DMS114 treated with DMSO at 0.1 percent for 48 hours (cell line): ENCODE results near the gene AKAP13.

ENCODE experiments used
- DNase-seq: peaks from one replicate; lab custom pipeline; 2025; ENCODE audit not compliant: unreplicated experiment; lab: John Stamatoyannopoulos, UW

AKAP13 gene

DNA sequence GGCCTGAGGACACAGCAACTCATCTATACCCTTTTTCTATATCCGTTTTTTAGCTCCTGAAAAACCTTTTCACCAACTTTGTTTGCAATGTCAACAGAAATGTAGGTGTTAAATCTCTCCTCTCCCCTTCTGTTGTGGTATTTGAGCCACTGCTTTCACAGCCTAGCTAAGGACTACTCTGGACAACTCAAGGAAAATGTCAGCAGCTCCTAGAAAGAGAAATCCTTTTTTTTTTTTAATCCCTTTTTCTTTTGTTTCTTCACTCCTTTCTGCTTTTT lies 237.8 kb downstream of the AKAP13 start:
- no peak for DNase-seq

DNA sequence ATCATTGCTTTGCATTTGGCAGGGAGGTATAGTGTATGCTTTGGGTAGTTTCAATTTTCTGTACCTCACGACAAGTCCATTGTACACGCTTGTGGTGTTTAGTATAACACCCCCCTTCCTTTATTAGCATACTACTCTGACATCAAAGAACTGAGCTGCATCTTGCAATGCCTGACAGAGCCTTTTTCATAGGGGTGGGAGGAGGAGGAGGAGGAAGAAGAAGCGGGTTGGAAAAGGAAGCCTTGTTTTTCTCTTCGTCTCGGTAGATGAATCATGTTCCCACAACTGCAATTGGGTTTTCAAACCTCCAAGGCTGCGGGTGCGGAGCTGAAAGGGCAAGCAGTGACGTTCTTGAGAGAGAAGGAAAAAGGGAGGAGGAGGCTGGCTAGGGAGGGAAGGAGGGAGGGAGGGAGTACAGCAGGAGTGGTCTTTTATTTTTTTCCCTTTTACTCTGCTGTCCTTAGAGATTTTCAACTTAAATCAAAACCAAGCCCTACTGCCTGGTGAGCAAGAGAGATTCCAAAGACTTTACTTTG lies 238.6 kb downstream of the AKAP13 start:
- DNase-seq = no peak

DNA sequence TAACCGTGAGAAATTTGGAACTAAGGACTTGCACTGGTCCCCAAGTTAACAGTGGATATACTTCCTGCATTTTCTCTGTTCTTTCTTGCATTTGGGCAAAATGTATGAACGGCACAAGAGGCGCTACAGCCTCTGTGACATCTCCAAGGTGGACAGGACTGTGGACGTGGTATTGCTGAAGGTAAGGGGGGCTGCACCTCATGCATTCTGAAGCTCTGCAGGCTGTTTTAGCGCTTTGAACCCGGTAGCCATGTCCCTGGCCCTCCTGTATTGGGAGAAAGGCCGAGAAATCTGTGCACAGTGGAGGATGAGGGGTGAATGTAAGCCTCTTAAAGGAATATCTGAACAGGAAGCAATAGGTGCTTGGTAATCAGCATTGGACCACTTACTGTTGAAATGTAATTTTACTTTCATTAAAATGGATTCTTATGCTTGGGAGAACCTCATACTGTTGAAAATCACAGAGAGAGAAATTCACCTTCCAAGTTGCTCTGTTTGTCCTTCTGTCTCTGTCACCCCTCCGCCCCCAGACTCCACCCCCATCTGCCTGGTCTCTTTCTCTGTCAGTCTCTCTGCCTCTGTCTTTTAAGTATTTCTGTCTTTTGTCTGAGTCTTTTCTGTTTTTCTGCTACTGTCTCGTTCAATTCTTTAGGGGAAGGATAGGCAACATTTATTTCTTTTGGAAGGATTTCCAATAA lies 239.7 kb downstream of the AKAP13 start:
- DNase-seq = no peak

DNA sequence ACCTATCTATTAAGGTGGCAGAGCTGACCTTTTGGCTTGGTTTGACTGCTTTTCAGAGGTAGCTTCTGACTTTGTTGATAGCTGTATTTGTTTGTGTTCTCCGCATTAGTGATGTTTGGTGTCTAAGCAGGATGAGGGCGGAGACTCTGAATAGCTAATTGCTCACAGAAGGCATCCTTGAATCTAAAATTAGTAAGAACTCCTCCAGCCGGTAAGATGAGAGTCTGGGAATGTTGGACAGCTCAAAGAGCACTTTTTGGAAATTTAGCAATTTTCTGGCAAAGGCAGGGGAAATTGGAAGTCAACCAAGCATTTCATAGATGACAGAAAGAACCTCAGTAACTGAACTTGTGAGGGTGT lies 240.3 kb downstream of the AKAP13 start:
- no peak for DNase-seq

DNA sequence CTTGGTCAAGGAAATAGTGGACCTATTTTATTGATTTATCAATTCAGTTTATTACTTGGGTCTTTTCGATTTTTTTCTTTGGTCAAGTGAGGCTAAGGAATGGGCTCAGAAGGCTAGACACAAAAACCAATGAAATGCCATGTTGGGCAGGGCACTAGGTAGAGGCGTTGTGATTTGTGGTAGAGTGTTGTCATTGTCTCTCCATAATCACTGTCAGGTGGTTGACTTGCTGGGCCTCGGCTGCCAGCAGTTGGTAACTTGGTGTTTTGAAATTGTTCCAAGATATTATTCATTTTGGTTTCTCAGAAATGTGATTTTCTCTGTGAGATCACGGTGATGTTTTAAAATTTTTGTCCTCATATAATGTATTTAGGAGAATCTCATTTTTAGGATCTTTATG lies 240.7 kb downstream of the AKAP13 start:
- no peak for DNase-seq

DNA sequence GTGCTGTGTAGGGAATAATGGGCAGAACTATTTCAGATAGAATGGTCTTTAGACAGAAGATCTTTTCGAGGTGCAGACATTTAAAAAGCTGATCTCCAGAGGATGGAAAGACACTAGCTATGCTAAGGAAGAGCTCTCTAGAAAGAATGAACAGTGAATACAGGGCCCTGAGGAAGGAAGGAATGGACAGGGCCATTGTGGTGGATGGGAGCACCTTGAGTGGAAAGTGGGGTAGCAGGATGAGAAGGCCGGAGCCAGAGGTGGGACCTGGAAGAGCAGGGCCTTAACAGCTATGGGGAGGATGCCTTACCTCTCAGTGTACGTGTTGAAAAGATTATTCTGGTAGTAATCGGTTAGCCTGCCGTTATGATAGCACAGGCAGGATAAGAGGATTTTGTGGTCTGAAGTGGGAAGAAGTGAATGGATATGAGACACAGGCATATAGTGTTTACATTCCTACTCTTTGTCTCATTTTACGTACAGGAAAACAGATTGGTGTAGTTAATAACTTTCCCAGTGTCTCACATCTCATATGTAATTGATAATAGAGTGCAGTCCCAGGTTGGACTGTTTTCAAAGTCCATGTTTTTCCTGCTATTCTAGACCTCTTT lies 241.9 kb downstream of the AKAP13 start:
- no peak for DNase-seq

DNA sequence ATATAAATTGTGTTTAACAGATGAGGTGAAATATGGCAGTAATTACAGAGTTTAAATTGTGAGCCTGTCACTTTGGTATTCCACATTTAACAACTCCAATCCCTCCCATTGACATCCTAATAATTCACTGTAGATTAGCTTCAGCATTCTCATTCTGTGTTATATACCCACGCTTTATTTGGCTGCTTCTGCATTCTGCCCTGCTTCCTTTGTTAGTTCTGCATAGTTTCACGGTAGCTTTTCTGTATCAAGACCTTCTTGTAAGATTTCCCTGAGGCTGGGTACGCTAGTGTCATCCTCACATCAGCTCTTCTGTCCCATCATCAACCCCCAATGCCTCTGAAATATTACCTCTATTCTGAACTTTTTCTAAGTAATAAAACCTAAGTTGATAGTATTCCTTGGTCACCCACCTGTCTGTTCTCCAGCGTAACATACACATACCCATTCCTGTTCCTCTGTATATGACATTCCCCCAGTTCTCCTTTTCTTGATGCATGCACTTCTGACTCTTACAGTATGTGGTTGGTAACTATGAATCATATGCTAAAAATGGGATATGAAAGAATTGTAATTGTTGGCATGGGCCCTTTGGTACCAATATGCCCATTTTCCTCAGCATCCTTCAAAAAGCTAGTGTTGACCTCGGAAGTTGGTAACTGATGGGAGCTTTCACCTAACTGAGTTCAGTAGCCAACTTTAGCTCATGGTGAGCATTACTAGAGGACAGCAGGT lies 243.1 kb downstream of the AKAP13 start:
- no peak for DNase-seq

DNA sequence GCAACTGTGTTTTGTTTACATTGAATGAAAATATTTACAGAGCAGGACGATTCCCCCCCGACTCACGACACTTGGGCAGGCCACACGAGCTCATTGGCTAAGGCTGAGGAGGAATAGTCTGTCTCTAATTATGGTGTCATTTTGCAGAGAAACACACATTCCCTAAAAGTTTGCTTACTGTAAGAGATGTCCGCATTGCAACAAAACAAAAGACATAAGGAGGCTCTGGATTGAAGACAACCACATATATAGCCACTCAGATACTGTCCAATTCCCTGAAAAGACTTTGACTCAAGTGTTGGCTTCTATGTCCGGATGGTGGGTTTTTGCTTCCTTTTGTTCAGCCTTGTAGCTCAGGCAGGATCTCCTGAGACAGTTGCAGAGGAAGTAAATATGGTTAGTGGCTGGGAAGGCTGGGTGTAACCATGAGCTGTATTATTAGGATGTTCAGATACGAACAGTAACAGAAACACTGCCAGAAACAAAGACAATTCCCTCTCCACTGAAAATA lies 243.9 kb downstream of the AKAP13 start:
- DNase-seq = no peak

DNA sequence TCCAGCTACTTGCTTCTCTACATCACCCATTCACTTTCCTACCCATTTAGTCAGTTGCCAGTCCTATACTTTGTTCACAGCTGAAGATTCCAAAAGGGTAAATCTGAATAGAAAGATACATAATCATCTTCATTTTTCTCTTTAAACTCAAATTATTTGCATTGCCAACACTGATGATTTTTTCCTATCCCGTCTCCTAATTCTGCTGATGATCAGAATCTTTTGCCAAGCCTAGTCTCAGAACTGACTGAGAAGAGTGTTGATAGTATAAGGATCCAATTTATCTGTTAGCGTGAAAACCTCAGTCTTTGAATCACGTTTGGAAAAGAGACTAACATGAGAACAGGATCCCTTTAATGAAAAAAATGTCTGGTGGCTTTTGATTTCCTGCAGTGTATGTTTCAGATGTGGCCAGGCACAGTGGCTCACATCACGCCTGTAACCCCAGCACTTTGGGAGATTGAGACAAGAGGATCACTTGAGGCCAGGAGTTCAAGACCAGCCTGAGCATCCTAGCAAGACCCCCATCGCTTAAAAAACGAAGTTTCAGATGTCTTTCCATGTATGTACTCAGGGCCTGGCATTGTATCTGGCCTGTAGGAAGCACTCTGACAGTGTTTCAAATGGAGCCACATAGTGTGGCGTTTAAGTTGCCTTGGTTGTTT lies 244.9 kb downstream of the AKAP13 start:
- no peak for DNase-seq

DNA sequence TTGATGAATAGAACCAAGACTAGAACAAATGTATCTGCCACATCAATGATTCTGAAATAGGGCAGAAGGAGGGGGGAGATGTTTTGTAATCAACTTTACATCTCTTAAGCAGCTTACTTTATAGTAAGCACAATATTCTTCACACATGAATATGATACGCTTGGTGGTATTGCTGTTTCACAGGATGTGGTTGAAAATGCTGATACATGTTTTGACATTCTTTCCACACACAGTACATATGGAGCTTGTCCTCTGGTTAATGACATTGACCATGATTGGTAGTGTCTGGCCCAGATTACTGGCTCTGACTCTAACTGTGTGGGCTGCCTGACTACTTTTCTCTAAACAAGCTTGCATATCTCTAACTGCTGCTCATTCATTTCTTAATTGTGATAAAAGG lies 245.5 kb downstream of the AKAP13 start:
- no peak for DNase-seq

DNA sequence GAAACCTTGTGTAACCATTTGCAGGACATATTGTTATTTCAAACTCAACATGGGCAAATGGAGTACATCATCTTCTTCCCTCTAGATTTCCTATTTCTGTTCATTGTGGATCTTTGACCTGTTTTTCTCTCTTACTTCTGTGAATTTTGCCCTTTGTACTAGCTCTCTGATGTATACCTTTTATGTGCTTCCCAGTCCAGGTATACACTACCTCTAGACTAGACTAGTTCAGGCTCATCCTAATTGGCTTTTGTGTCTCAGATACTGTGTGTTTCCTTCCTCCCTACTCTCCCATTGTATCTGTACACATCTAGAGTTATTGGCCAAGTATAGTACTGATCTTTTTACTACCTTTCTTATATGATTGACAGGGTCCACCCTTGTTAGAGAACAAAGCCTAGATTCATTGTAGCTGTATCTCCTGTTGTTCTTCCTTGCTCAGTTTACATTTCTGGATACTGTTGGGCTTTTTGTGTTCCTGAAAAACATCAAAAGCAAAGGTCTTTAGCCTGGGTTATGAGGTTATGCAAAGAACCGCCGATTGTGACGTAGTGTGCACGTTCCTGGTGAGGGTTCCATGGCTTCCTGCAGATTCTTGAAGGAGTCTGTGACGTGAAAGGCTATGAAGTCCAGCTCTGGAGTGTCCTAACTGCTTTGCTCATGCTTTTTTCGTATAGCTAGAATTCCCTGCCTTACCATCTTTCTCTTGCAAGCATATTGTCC lies 247.0 kb downstream of the AKAP13 start:
- no peak for DNase-seq

DNA sequence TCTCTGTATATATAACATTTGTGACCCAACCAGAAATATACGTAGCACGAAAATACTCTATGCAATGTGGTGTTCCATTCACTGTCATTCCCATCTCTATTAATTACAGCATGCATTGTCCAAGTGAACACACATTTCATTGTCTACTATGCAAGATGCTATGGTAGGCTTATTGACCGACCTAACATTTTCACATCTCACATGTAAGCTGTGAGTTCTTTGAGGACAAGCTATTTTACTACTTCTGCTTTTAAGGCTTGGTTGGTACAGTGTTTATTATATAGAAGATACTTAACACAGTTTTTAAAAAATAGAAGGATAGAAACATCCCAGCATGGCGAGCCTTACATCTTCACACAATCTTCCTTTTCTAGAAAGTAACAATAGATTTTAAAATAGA lies 249.9 kb downstream of the AKAP13 start:
- no peak for DNase-seq

DNA sequence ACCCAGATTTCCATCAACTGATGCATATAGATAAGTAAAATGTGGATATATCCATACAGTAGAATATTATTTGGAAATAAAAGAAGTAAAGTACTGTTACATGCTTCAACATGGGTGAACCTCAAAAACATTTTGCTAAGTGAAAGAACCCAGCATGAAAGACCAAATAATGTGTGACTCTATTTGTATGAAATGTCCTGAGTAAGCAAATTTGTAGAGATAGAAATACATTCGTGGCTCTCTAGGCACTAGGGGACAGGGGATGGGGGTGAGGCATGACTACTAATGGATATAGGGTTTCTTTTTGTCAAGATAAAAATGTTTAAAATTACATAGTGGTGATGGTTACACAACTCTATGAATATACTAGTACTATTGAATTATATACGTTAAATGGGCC lies 250.6 kb downstream of the AKAP13 start:
- no peak for DNase-seq

DNA sequence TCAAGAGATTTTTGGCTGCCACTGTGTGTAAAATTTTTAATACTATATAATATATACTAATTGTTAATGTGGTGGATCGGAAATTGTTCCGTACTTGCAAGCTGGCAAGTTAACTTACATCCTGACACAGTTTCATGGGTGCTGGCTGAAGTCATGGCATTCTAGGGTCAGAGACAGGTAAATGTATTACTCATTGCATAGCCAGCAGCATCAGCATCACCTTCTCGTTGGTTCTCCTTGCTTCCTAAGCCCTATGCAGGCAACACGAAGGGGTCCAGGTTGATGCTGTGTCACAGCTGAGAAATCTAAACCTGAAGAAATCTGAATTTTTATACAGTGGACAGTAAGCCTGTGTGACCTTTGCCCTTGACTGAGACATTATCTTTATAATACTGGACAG lies 251.6 kb downstream of the AKAP13 start:
- DNase-seq = no peak

DNA sequence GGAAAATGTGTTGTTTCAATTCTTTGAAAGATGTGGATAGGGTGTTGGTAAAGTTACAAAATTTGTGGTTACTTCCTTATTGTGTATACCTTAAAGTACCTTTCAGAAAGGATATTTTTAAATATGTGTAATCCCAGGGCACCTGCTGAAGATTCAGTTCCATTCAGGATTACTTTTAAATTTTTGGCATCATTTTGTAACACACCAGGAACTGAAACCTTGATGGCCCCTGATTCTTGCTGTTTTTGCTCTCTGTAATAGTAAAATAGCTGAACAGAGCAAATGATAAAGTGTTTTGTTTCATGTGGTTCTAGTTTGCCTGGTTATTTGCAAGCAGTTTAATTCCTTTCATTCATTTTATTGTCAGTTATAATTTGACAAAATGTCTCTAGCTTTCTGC lies 253.5 kb downstream of the AKAP13 start:
- no peak for DNase-seq

DNA sequence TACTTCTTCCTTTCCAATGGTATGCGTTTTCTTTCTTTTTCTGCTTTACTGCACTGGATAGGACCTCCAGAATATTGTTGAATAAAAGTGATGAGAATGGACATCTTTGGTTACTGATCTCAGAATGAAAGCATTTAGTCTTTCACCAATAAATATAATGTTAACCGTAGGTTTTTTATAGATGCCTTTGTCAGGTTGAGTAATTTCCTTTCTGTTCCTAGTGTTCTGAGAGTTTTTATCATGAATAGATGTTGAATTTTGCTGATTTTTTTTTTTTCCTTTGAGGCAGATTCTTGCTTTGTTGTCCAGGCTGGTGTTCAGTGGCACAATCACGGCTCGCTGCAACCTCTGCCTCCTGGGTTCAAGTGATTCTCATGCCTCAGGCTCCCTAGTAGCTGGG lies 255.9 kb downstream of the AKAP13 start:
- DNase-seq = no peak

DNA sequence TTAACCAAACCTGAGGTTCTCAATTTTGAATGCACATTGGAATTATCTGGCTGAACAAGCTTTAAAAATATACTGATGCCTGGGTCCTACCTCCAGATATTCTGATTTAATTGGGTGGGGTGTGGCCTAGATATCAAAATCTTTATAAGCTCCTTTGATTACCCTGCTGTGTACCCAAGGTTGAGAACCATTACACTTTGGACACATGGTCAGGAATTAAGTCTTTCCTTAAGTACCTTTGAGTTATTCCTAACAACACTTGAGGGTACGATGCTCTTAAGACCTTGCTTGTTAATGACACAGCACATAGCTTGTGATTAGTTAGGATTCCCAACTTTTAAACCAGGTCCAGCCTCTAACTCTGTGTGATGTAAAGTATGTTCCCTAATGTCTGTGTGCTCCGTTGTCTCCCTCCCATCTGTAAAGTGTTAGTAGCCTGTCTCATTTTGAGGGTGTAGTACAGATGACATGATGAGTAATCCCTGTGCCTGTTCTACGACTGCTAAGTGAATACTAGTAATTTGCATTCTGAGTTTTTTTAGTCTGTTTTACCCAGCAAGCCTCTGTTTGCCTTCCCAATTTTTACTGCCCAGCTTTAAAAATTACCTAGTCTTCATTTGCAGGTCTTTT lies 259.5 kb downstream of the AKAP13 start:
- DNase-seq = no peak

DNA sequence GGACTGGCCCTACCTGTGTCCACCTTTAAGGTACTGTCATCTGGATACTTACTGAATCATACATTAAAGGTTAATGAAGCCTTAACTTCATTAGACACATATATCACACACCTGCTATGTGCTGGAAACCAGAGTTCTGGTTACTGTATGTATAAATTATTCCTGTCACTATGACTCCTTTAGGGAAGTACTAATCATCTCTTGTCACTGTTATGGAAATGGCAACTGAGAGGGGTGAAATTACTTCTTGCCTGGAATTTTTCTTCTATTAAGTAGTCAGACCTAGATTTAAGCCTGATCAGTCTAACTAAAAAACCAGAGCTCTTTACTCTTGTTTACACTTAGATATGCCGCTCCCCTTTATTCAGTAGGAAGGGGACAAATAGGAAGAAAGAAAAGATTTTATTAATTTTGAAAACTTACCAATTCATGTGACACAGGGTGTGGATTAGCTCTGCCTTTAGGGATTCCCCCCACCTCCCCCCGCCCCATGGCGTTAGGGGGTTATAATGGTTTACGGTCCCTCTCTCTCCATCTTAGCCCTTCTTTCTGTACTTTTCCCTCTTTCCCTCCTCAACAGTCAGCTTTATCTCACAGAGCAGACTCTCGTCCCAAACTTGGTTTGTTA lies 261.8 kb downstream of the AKAP13 start:
- DNase-seq = no peak

DNA sequence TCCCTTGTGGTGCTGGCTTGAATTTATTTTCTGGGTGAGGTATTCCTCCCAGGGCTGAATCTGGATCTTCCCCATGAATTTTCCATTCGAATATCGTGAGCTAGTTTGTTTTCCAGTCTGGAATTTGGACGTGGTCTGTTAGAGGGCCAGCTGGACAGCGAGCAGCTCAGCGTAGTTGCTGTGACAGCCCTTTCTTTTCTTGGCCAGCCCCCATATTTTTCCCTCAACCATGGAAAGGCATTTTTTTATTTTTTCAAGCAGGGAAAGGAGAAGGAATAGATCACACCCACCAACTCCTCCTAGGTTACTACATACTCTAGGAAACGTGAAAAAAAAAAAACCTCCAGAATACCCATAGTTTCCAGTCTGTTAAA lies 262.3 kb downstream of the AKAP13 start:
- no peak for DNase-seq

DNA sequence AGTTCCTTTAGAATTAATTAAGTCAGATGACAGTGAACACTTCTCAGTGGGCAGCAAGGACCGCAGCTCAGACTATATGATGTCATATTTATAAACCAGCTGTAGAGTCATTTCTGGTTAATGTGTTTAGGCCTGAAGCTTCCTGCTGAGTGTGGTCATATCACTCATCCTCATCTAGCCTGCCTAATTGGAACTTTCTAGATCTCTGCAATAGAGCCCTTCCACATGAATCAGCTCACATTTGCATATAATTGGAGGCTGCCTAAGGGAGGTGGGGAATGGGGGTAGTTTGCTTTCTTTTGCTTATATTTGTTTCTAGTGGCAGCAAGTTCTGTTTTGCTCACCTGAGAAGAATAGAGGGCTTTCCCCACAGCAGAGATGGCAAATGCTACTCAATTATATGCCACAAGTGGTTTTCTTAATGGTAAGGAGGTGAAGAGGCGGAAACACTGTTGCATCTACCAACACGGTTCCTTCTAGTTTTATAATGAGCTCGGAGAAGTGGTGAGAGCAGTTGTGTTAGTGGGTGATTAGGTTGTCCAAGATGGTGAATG lies 266.2 kb downstream of the AKAP13 start:
- no peak for DNase-seq
